Measurements from ENCODE around the gene HECTD1.
"Not testable (repeated sequence)": the region's sequence is repeated elsewhere in the genome, so short reads cannot be mapped to it uniquely, and the experiment has no call there.

The HECTD1 gene

GRCh38 chr14:31232081-31232480 is 24.5 kb upstream of the HECTD1 start:
- H3K27me3 ChIP-seq (replicated peaks; ENCODE audit: insufficient read depth, low read length) = no peaks in the 10 kb centered on the region
- no peaks in the 10 kb centered on the region for H3K9me2 ChIP-seq (replicated peaks; ENCODE audit: insufficient read depth, low read length)
- H3K9ac ChIP-seq (ENCODE audit: low read length) = no peak overlapping the region
- DNase-seq = no peak
- TF ChIP-seq EZH2phosphoT487 (IDR thresholded peaks at IDR 0.05; ENCODE audit: low read length) (no peak), CTCF (IDR thresholded peaks at IDR 0.05; ENCODE audit: low read length) (no peak), EZH2 (optimal IDR thresholded peaks at IDR 0.05; ENCODE audit: low read depth, low read length) (no peak)
- no peaks in the 10 kb centered on the region for H3K36me3 ChIP-seq (replicated peaks; ENCODE audit: insufficient read depth, low read length)
- no peak overlapping the region for H2AFZ ChIP-seq (ENCODE audit: low read length)
- H3K27ac ChIP-seq (ENCODE audit: low read length) = no peak overlapping the region
- no peak overlapping the region for H3K4me2 ChIP-seq (ENCODE audit: low read depth, low read length)
- H3K4me3 ChIP-seq (ENCODE audit: low read length) = no peak overlapping the region
- no peaks in the 10 kb centered on the region for H4K20me1 ChIP-seq (ENCODE audit: insufficient read depth, low read length)
- H3K4me1 ChIP-seq (ENCODE audit: low read length) = no peaks in the 10 kb centered on the region
- no peaks in the 10 kb centered on the region for H3K79me2 ChIP-seq (ENCODE audit: low read length)
- no peaks in the 10 kb centered on the region for H3K9me3 ChIP-seq (replicated peaks; ENCODE audit: insufficient read depth, low read length)
- H3F3A ChIP-seq (ENCODE audit: insufficient read depth, low read length) = no peaks in the 10 kb centered on the region

DNA sequence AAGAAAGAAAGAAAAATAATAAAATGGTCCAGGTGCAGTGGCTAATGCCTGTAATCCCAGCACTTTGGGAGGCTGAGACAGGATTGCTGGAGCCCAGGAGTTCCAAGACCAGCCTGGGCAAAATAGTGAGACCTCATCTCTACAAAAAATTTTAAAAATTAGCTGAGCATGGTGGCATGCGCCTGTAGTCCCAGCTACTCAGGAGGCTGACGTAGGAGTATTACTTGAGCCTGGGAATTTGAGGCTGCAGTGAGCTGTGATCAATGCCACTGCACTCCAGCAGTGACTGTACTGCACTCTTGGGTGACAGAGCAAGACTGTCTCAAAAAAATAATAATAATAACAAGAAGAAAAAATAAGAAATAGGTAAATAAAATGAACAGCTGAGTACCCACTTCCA is 23.7 kb upstream of the HECTD1 start:
- H2AFZ ChIP-seq (ENCODE audit: low read length); H4K20me1 ChIP-seq (ENCODE audit: insufficient read depth, low read length); H3K9me3 ChIP-seq (replicated peaks; ENCODE audit: insufficient read depth, low read length); H3F3A ChIP-seq (ENCODE audit: insufficient read depth, low read length); H3K79me2 ChIP-seq (ENCODE audit: low read length); H3K36me3 ChIP-seq (replicated peaks; ENCODE audit: insufficient read depth, low read length); DNase-seq; H3K9me2 ChIP-seq (replicated peaks; ENCODE audit: insufficient read depth, low read length); H3K27ac ChIP-seq (ENCODE audit: low read length); H3K27me3 ChIP-seq (replicated peaks; ENCODE audit: insufficient read depth, low read length); H3K4me3 ChIP-seq (ENCODE audit: low read length); H3K9ac ChIP-seq (ENCODE audit: low read length); H3K4me2 ChIP-seq (ENCODE audit: low read depth, low read length); H3K4me1 ChIP-seq (ENCODE audit: low read length): not testable (repeated sequence)

- no peaks in the 10 kb centered on the region for H3K9me3 ChIP-seq (replicated peaks; ENCODE audit: insufficient read depth, low read length)
- DNase-seq = no peak
- H3K4me1 ChIP-seq (ENCODE audit: low read length) = no peaks in the 10 kb centered on the region
- H3K27me3 ChIP-seq (replicated peaks; ENCODE audit: insufficient read depth, low read length) = no peaks in the 10 kb centered on the region
- no peak overlapping the region for H3K27ac ChIP-seq (ENCODE audit: low read length)
- no peaks in the 10 kb centered on the region for H3K79me2 ChIP-seq (ENCODE audit: low read length)
- no peak for TF ChIP-seq EZH2 (optimal IDR thresholded peaks at IDR 0.05; ENCODE audit: low read depth, low read length)
- no peak for TF ChIP-seq EZH2phosphoT487 (IDR thresholded peaks at IDR 0.05; ENCODE audit: low read length)
- no peak for TF ChIP-seq CTCF (IDR thresholded peaks at IDR 0.05; ENCODE audit: low read length)
- no peak overlapping the region for H3K4me3 ChIP-seq (ENCODE audit: low read length)
- H4K20me1 ChIP-seq (ENCODE audit: insufficient read depth, low read length) = no peaks in the 10 kb centered on the region
- H3K36me3 ChIP-seq (replicated peaks; ENCODE audit: insufficient read depth, low read length) = no peaks in the 10 kb centered on the region
- no peak overlapping the region for H3K9ac ChIP-seq (ENCODE audit: low read length)
- no peak overlapping the region for H3K4me2 ChIP-seq (ENCODE audit: low read depth, low read length)
- H3K9me2 ChIP-seq (replicated peaks; ENCODE audit: insufficient read depth, low read length) = no peaks in the 10 kb centered on the region
- H3F3A ChIP-seq (ENCODE audit: insufficient read depth, low read length) = no peaks in the 10 kb centered on the region
- no peak overlapping the region for H2AFZ ChIP-seq (ENCODE audit: low read length)
Measured at GRCh38 chr14:31230573-31230958, 23.0 kb upstream of the HECTD1 start.

GRCh38 chr14:31229638-31230572 is 22.3 kb upstream of the HECTD1 start:
- Histone ChIP-seq H3K79me2 (ENCODE audit: low read length) (no peaks in the 10 kb centered on the region), H3K9me3 (replicated peaks; ENCODE audit: insufficient read depth, low read length) (no peaks in the 10 kb centered on the region), H3K27ac (ENCODE audit: low read length) (no peak overlapping the region), H3K36me3 (replicated peaks; ENCODE audit: insufficient read depth, low read length) (no peaks in the 10 kb centered on the region), H3K9me2 (replicated peaks; ENCODE audit: insufficient read depth, low read length) (no peaks in the 10 kb centered on the region), H2AFZ (ENCODE audit: low read length) (no peak overlapping the region), H3K4me2 (ENCODE audit: low read depth, low read length) (no peak overlapping the region), H3K9ac (ENCODE audit: low read length) (no peak overlapping the region), H3K4me1 (ENCODE audit: low read length) (no peaks in the 10 kb centered on the region), H3K4me3 (ENCODE audit: low read length) (no peak overlapping the region), H3K27me3 (replicated peaks; ENCODE audit: insufficient read depth, low read length) (no peaks in the 10 kb centered on the region), H4K20me1 (ENCODE audit: insufficient read depth, low read length) (no peaks in the 10 kb centered on the region), H3F3A (ENCODE audit: insufficient read depth, low read length) (no peaks in the 10 kb centered on the region)
- TF ChIP-seq CTCF (IDR thresholded peaks at IDR 0.05; ENCODE audit: low read length) = no peak
- TF ChIP-seq EZH2phosphoT487 (IDR thresholded peaks at IDR 0.05; ENCODE audit: low read length) = no peak
- no peak for DNase-seq

All from MM.1S (cell line).